ENCODE data around the gene FAM20A. TPM values are rescaled to one million over a fixed set of nuclear protein-coding genes. Genes with fewer than 3 reads are reported as not detected.
"Not testable (repeated sequence)": the region's sequence is repeated elsewhere in the genome, so short reads cannot be mapped to it uniquely, and the experiment has no call there.

Gene FAM20A
- polyA plus RNA-seq, 1 donor from 2014 or later: not detected

DNA sequence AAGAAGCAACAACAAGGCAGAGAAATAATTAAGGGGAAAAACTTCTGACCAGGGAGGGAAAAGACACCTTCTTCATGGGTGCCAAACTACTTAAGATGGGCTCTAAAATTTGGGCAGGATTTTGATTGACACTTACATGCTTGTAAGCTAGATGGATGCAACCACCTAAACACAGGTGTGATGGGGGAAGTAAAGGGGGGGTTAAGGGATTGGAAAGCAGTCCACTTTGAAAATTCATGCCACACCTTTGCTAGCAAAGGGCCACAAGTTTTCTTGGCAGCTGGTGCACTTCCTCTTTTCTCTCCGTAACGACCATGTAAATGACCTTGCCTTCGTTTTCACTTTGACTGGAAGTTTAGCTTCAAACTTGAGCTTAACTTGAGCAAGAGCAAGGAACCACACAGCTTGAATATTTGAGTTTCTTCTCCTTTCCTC, 103.3 kb downstream of the FAM20A start:
- no peak for TF ChIP-seq RAD21 (conservative IDR thresholded peaks at IDR 0.05)
- TF ChIP-seq POLR2AphosphoS5 (IDR thresholded peaks at IDR 0.05): no peak
- Histone ChIP-seq H3K27me3 (ENCODE audit: insufficient read depth, low read depth, low read length) (no peaks in the 10 kb centered on the region), H3K4me2 (ENCODE audit: low read length) (no peak overlapping the region), H3F3A (ENCODE audit: insufficient read depth, low read length, poor library complexity, severe bottlenecking) (no peaks in the 10 kb centered on the region), H3K9ac (ENCODE audit: low read length) (no peak overlapping the region), H3K9me2 (ENCODE audit: insufficient read depth, low read length) (no peaks in the 10 kb centered on the region), H3K4me3 (ENCODE audit: low read length) (no peak overlapping the region), H2AFZ (ENCODE audit: low read depth, low read length) (no peak overlapping the region), H3K9me3 (ENCODE audit: low read length) (no peaks in the 10 kb centered on the region), H3K79me2 (replicated peaks; ENCODE audit: insufficient read depth, low read length) (no peaks in the 10 kb centered on the region), H4K20me1 (ENCODE audit: insufficient read depth) (no peaks in the 10 kb centered on the region), H3K27ac (ENCODE audit: low read length) (no peak overlapping the region), H3K36me3 (ENCODE audit: insufficient read depth, low read length) (no peaks in the 10 kb centered on the region)

DNA sequence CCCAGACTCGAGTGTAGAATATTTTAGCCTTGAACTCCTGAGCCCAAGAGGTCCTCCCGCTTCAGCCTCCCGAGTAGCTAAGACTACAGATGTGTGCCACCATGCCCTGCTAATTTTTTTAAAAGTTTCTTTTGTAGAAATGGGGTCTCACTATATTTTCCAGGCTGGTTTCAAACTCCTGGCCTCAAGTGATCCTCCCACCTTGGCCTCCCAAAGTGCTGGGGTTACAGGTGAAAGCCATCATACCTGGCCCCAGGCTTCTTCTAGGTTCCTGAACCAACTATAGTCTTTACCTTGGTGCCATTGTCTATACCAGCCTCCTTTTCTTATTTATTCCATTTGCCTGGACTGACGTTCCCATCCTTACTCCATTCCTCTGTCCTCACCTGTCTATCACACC, 106.1 kb downstream of the FAM20A start:
- no peak overlapping the region for H3K27ac ChIP-seq (ENCODE audit: low read length)
- H3F3A ChIP-seq (ENCODE audit: insufficient read depth, low read length, poor library complexity, severe bottlenecking): no peaks in the 10 kb centered on the region
- no peaks in the 10 kb centered on the region for H3K36me3 ChIP-seq (ENCODE audit: insufficient read depth, low read length)
- no peak overlapping the region for H3K9ac ChIP-seq (ENCODE audit: low read length)
- no peaks in the 10 kb centered on the region for H3K9me3 ChIP-seq (ENCODE audit: low read length)
- no peak overlapping the region for H3K4me3 ChIP-seq (ENCODE audit: low read length)
- TF ChIP-seq MXI1 (conservative IDR thresholded peaks at IDR 0.05; ENCODE audit: poor library complexity, severe bottlenecking): no peak
- no peak for TF ChIP-seq SMC3 (conservative IDR thresholded peaks at IDR 0.05; ENCODE audit: poor library complexity)
- TF ChIP-seq, protein P1, sequence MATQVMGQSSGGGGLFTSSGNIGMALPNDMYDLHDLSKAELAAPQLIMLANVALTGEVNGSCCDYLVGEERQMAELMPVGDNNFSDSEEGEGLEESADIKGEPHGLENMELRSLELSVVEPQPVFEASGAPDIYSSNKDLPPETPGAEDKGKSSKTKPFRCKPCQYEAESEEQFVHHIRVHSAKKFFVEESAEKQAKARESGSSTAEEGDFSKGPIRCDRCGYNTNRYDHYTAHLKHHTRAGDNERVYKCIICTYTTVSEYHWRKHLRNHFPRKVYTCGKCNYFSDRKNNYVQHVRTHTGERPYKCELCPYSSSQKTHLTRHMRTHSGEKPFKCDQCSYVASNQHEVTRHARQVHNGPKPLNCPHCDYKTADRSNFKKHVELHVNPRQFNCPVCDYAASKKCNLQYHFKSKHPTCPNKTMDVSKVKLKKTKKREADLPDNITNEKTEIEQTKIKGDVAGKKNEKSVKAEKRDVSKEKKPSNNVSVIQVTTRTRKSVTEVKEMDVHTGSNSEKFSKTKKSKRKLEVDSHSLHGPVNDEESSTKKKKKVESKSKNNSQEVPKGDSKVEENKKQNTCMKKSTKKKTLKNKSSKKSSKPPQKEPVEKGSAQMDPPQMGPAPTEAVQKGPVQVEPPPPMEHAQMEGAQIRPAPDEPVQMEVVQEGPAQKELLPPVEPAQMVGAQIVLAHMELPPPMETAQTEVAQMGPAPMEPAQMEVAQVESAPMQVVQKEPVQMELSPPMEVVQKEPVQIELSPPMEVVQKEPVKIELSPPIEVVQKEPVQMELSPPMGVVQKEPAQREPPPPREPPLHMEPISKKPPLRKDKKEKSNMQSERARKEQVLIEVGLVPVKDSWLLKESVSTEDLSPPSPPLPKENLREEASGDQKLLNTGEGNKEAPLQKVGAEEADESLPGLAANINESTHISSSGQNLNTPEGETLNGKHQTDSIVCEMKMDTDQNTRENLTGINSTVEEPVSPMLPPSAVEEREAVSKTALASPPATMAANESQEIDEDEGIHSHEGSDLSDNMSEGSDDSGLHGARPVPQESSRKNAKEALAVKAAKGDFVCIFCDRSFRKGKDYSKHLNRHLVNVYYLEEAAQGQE (IDR thresholded peaks at IDR 0.05; ENCODE audit: borderline replicate concordance): no peak
- TF ChIP-seq RAD21 (conservative IDR thresholded peaks at IDR 0.05): no peak
- TF ChIP-seq, protein P2, sequence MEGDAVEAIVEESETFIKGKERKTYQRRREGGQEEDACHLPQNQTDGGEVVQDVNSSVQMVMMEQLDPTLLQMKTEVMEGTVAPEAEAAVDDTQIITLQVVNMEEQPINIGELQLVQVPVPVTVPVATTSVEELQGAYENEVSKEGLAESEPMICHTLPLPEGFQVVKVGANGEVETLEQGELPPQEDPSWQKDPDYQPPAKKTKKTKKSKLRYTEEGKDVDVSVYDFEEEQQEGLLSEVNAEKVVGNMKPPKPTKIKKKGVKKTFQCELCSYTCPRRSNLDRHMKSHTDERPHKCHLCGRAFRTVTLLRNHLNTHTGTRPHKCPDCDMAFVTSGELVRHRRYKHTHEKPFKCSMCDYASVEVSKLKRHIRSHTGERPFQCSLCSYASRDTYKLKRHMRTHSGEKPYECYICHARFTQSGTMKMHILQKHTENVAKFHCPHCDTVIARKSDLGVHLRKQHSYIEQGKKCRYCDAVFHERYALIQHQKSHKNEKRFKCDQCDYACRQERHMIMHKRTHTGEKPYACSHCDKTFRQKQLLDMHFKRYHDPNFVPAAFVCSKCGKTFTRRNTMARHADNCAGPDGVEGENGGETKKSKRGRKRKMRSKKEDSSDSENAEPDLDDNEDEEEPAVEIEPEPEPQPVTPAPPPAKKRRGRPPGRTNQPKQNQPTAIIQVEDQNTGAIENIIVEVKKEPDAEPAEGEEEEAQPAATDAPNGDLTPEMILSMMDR (IDR thresholded peaks at IDR 0.05; ENCODE audit: poor library complexity, severe bottlenecking): no peak
- no peak for TF ChIP-seq EP300 (conservative IDR thresholded peaks at IDR 0.05; ENCODE audit: poor library complexity, severe bottlenecking)
- TF ChIP-seq EZH2 (IDR thresholded peaks at IDR 0.05; ENCODE audit: borderline replicate concordance, insufficient read depth, low read length, poor library complexity, severe bottlenecking): no peak
- TF ChIP-seq POLR2AphosphoS5 (IDR thresholded peaks at IDR 0.05): no peak
- no peak for TF ChIP-seq TAF1 (IDR thresholded peaks at IDR 0.05; ENCODE audit: low read depth)
- H3K27me3 ChIP-seq (ENCODE audit: insufficient read depth, low read depth, low read length): no peaks in the 10 kb centered on the region
- no peak overlapping the region for H3K4me2 ChIP-seq (ENCODE audit: low read length)
- H3K79me2 ChIP-seq (replicated peaks; ENCODE audit: insufficient read depth, low read length): no peaks in the 10 kb centered on the region
- H2AFZ ChIP-seq (ENCODE audit: low read depth, low read length): no peak overlapping the region
- H4K20me1 ChIP-seq (ENCODE audit: insufficient read depth): no peaks in the 10 kb centered on the region
- H3K9me2 ChIP-seq (ENCODE audit: insufficient read depth, low read length): no peaks in the 10 kb centered on the region

DNA sequence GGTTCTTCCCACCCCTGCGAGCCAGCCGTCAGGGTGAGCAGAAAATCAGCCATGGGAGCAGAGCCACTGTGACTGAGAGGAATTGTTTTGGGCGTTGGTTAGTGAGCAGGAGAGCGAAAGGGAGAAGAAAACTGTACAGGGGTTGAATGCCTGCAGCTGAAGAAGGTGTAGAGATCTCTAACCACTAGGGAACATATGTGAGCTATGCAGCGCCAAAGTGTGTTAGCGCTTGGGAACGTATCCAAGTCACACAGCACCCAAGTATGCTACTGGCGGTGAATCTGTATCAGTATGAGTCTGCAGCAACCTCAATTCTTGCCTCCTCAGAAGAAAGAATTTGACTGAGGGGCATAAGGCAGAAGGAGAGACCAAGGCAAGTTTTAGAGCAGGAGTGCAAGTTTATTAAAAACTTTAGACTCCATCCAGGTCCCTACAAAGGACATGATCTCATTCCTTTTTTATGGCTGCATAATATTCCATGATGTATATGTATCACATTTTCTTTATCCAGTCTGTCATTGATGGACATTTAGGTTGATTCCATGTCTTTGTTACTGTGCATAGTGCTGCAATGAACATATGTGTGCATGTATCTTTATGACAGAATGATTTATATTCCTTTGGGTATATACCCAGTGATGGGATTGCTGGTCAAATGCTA, 108.6 kb downstream of the FAM20A start:
- not testable (repeated sequence) for H3K27me3 ChIP-seq (ENCODE audit: insufficient read depth, low read depth, low read length); H3K36me3 ChIP-seq (ENCODE audit: insufficient read depth, low read length); H3K4me3 ChIP-seq (ENCODE audit: low read length); H4K20me1 ChIP-seq (ENCODE audit: insufficient read depth); H3K9ac ChIP-seq (ENCODE audit: low read length); H3K9me2 ChIP-seq (ENCODE audit: insufficient read depth, low read length); H3F3A ChIP-seq (ENCODE audit: insufficient read depth, low read length, poor library complexity, severe bottlenecking); H2AFZ ChIP-seq (ENCODE audit: low read depth, low read length); H3K79me2 ChIP-seq (replicated peaks; ENCODE audit: insufficient read depth, low read length); H3K27ac ChIP-seq (ENCODE audit: low read length); H3K9me3 ChIP-seq (ENCODE audit: low read length); H3K4me2 ChIP-seq (ENCODE audit: low read length)

Measured in neural cell (in vitro differentiated cells).